22Rv1 (cell line): ENCODE results near the gene ZNF488.

Source experiments
- CTCF ChIP-seq: fragments of 450-650 bp; IDR thresholded peaks from 2 replicates; pipeline ENCODE4 v1.5.1; 2017; ENCODE audit warnings: mild to moderate bottlenecking
- ZFX ChIP-seq: fragments of 450-650 bp; IDR thresholded peaks from 2 replicates; pipeline ENCODE4 v1.6.1; 2017; ENCODE audit warnings: antibody characterized with exemption, borderline replicate concordance

DNA sequence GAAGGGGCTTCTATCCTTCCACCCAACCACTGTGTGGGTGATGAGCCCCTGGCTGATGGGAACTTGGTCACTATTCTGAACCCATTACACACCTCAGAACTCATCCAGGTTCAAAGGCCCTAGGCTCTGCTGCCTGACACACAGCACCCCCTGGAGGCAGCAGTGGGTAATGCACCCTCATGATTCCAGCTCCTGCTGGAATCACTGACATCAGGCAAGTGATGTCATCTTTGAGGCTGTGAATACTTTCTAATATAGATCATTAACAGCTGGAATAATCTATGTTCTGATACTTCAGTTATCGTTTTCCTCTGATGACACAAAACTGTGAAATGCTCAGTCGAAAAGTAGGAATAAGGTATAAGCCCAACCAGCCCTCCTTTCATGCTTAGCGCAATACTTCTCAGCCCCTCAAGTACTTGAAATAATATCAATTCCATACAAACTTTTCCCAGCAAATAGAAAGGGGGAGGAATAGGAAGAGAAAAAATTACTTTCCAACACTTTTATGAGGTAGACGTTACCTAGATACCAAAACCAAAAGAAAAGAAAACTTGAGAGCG lies 43.4 kb downstream of the ZNF488 start:
- peak; percentile 98 for TF ChIP-seq CTCF
- no peak for TF ChIP-seq ZFX
